Stimulated activated CD4-positive, alpha-beta T cell treated with anti-CD3 and anti-CD28 coated beads, Interleukin-4, amount 100 ng/mL, for 1 hour (primary cell): Measurements from ENCODE around the gene LALBA.
"Not testable (repeated sequence)": the region's sequence is repeated elsewhere in the genome, so short reads cannot be mapped to it uniquely, and the experiment has no call there.

ENCODE experiments used
- DNase-seq: peaks from one replicate; pipeline ENCODE4 v3.0.0-alpha.2; 2020

The LALBA gene

DNA sequence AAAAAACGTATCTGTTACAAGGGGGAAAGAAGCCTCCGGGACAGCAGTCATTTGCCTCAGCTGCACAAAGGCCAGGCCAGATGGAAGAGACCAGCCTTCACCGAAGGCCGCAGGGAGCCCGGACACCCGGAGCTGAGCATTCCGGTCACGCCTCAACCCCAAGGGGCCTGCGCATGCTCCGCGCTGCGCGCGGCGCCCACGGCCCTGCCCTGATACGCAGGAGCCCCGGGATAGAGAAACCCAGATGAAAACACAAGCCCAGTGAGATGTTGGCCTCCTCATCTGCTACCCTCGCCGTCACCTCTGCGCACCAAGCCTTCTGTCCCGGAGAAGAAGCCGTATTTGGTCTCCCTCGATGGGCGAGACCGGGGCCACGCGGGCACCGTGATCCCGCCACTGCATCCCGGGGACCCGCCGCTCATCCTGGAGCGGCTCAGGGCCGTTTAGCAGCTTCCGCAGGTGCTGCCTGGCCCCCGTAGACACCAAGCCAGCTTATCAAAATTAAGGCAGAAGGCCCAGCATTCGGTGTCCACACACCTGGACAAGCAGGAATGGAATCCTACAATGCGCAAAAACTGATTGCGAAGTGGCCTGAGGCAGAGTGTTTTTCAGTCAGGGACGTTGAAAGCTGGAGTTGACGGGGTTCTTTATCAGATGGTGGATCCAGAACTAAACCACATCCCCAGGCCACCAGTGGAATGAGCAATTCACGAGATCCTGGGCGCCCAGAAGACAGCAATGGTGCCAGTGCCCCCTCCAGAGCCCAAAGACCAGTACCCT lies 41.8 kb downstream of the LALBA start:
- DNase-seq, result no peak

DNA sequence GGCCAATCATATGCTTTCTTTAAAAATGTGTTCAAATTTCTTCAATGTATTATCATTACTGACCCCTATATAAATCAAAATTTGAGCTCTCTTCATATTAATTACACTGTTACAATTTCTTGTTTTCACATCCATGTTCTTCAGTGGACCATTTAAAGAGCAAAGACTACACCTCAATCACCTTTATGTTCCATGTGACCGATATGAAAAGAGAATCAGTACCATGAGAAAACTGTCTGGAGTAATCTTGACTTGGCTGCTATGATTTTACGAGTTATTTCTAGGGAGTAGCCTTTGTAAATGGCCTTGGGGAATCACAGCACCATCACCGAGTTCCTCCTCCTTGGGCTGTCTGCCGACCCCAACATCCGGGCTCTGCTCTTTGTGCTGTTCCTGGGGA lies 44.5 kb downstream of the LALBA start, which contains the start of gene OR8S1:
TSS of gene OR8S1 (plus strand) at position 301 of the 400 bp plus-strand sequence. CDS start at position 301, 0 bp downstream.
- no peak for DNase-seq

DNA sequence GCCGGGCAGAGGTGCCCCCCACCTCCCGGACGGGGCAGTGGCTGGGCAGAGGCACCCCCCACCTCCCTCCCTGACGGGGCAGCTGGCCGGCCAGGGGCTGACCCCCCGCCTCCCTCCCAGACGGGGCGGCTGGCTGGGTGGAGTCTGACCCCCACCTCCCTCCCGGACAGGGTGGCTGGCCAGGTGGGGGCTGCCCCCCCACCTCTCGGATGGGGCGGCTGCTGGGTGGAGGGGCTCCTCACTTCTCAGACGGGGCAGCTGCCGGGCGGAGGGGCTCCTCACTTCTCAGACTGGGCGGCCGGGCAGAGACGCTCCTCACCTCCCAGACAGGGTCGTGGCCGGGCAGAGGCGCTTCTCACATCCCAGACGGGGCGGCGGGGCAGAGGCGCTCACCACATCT lies 49.5 kb downstream of the LALBA start:
- DNase-seq, result not testable (repeated sequence)
